Lung (tissue), 12 donors: Measurements from ENCODE around the gene TRA2B. TPM values are rescaled to one million over a fixed set of nuclear protein-coding genes. Genes with fewer than 3 reads are reported as not detected.

Experiments used
- ATAC-seq: fragments of 200-7000 bp; cut with Tn5 transposase; one replicate; pipeline ENCODE4 v1.9.1; 2020; ENCODE audit warnings: moderate number of reproducible peaks; ENCODE audit not compliant: insufficient read depth, low FRiP score
- DNase-seq, 3 donors: peaks; one replicate each; pipeline ENCODE4 v3.0.0-alpha.2; 2013 to 2017
- H3K27ac ChIP-seq, 2 donors: one replicate each; pipeline ENCODE4 v1.5.1; 2013; ENCODE audit warnings: mild to moderate bottlenecking in 2 of 2, moderate library complexity in 2 of 2, control low read depth in 1 of 2, inconsistent platforms in 1 of 2, low read depth in 1 of 2, low read length in 1 of 2
- H3K27me3 ChIP-seq, 3 donors: one replicate each; pipeline ENCODE4 v1.5.1; 2013; ENCODE audit warnings: low read length in 2 of 3; ENCODE audit not compliant: control insufficient read depth in 3 of 3, insufficient read depth in 3 of 3
- H3K36me3 ChIP-seq, 4 donors: one replicate each; pipeline ENCODE4 v1.5.1; 2013; ENCODE audit warnings: low read length in 4 of 4, mild to moderate bottlenecking in 1 of 4, moderate library complexity in 1 of 4; ENCODE audit not compliant: control insufficient read depth in 4 of 4, insufficient read depth in 4 of 4
- H3K4me1 ChIP-seq, 5 donors: one replicate each; pipeline ENCODE4 v1.5.1; 2013; ENCODE audit warnings: low read length in 5 of 5, mild to moderate bottlenecking in 2 of 5, moderate library complexity in 1 of 5; ENCODE audit not compliant: control insufficient read depth in 5 of 5, insufficient read depth in 5 of 5
- H3K4me3 ChIP-seq: one replicate; pipeline ENCODE4 v1.5.1; 2013; ENCODE audit warnings: mild to moderate bottlenecking, control low read depth, moderate library complexity
- H3K9ac ChIP-seq, 2 donors: one replicate each; pipeline ENCODE4 v1.5.1; 2013; ENCODE audit warnings: low read length in 2 of 2, control low read depth in 1 of 2; ENCODE audit not compliant: insufficient read depth in 1 of 2
- H3K9me3 ChIP-seq, 4 donors: one replicate each; pipeline ENCODE4 v1.5.1; 2013; ENCODE audit warnings: low read length in 3 of 4, mild to moderate bottlenecking in 1 of 4, moderate library complexity in 1 of 4; ENCODE audit not compliant: control insufficient read depth in 4 of 4, insufficient read depth in 3 of 4
- CTCF ChIP-seq: IDR thresholded peaks from 2 replicates; pipeline ENCODE4 v1.5.1; 2012; ENCODE audit warnings: mild to moderate bottlenecking; ENCODE audit errors: control extremely low read depth, extremely low read depth
- WGBS, 2 donors: extraction: QIAGEN DNeasy Blood & Tissue Kit; methylation state at CpG; one replicate each; pipeline ENCODE4 v1.1.7; 2013; 5-methylcytosine and 5-hydroxymethylcytosine counted together
- polyA plus RNA-seq, 2 donors: library from polyadenylated mRNA; stranded (reverse); fragments of 200-250 nt; gene quantifications; one replicate each; pipeline ENCODE4 v1.2.1, GENCODE V29; 2013
- total RNA-seq, 2 donors: library from RNA; depleted of rRNA in 1 of 2; stranded (reverse); fragments of >200 nt in 1 of 2; gene quantifications; one replicate each; pipeline ENCODE4 v1.2.1, GENCODE V29; 2014 to 2021
- donor health status: control.
- donor health status: control.
- donor health status: Bipolar disorder and iron deficiency.
- donor health status: healthy.
- donor health status: DM: yes; HTN: yes; CAD: no.

Gene TRA2B
- total and polyA plus RNA-seq, 4 donors, result 61.2 to 263 (median 95.4) TPM

DNA sequence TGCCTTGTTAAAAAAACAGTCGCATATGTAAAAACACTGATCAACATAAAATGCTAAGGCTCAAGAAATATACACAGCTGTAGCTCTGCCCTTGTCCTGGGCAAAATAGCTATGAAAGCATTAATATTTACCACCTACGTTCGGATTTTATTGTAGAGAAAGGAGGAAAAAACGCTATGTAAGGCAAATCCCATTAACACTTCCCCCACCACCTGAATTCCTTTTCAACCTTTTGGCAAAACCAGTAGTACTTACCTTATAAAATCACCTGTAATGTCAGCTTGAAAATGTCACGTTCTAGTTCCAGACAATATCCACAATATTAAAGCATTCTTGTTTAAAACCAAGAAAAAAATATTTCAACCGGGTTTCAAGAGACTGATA is 3.6 kb downstream of the TRA2B start:
- no peak for TF ChIP-seq CTCF
- peak overlapping the region in 1 of 2 donors; percentile 16 for H3K27ac ChIP-seq
- no peaks in the 10 kb centered on the region for H3K9me3 ChIP-seq
- peaks cover 0 to 17% (median 4%) of the 10 kb centered on the region in 4 donors for H3K36me3 ChIP-seq
- peak overlapping the region; percentile 19 to 100 for H3K9ac ChIP-seq
- ATAC-seq, result no peak
- DNase-seq, result peak in 2 of 3 donors; percentile 24 to 57
- H3K27me3 ChIP-seq, result no peaks in the 10 kb centered on the region
- peaks cover 4 to 64% (median 35%) of the 10 kb centered on the region in 5 donors for H3K4me1 ChIP-seq
- H3K4me3 ChIP-seq, result no peak overlapping the region
- 2 to 4% methylated on average over 6 of the region's 6 CpGs for WGBS, 2 donors

GRCh38 chr3:185933374-185934173 is 4.2 kb downstream of the TRA2B start:
- H3K27ac ChIP-seq, result no peak overlapping the region
- H3K27me3 ChIP-seq, result no peaks in the 10 kb centered on the region
- peaks cover 4 to 70% (median 41%) of the 10 kb centered on the region in 5 donors for H3K4me1 ChIP-seq
- H3K4me3 ChIP-seq, result no peak overlapping the region
- no peak for DNase-seq
- no peak for ATAC-seq
- H3K9me3 ChIP-seq, result no peaks in the 10 kb centered on the region
- H3K36me3 ChIP-seq, result peaks cover 0 to 17% (median 4%) of the 10 kb centered on the region in 4 donors
- peak overlapping the region in 1 of 2 donors; percentile 100 for H3K9ac ChIP-seq
- TF ChIP-seq CTCF, result no peak

GRCh38 chr3:185931777-185932612 is 5.8 kb downstream of the TRA2B start:
- DNase-seq, result peak in 2 of 3 donors; percentile 32 to 55
- Histone ChIP-seq H3K4me3 (no peak overlapping the region), H3K27me3 (no peaks in the 10 kb centered on the region), H3K9ac (peak overlapping the region in 1 of 2 donors; percentile 48), H3K27ac (no peak overlapping the region), H3K4me1 (peaks cover 4 to 86% (median 54%) of the 10 kb centered on the region in 5 donors), H3K36me3 (peaks cover 0 to 13% (median 4%) of the 10 kb centered on the region in 4 donors), H3K9me3 (no peaks in the 10 kb centered on the region)
- no peak for ATAC-seq
- TF ChIP-seq CTCF, result no peak
- 8% methylated on average over 8 of the region's 8 CpGs for WGBS, 2 donors
